HAP-1 (cell line): ENCODE measurements around the gene CTNND2.

ENCODE experiments used
- DNase-seq, 2 experiments: peaks; one replicate each; pipeline ENCODE4 v3.0.0-alpha.2; 2016 to 2020; ENCODE audit warnings: low spot score in 2 of 2
- H3K27me3 ChIP-seq: fragments of 250-450 bp; sonication (Bioruptor Pico); 2 replicates; pipeline ENCODE4 v1.5.1; 2020; ENCODE audit warnings: low read depth, mild to moderate bottlenecking, moderate library complexity
- H3K36me3 ChIP-seq: fragments of 250-450 bp; sonication (Bioruptor Pico); replicated peaks from 2 replicates; pipeline ENCODE4 v1.5.1; 2020; ENCODE audit warnings: mild to moderate bottlenecking
- H3K4me1 ChIP-seq: fragments of 250-450 bp; sonication (Bioruptor Pico); 2 replicates; pipeline ENCODE4 v1.5.1; 2020; ENCODE audit warnings: mild to moderate bottlenecking
- H3K4me3 ChIP-seq: fragments of 250-450 bp; sonication (Bioruptor Pico); 2 replicates; pipeline ENCODE4 v1.5.1; 2020; ENCODE audit warnings: mild to moderate bottlenecking, moderate library complexity
- H3K9me3 ChIP-seq: fragments of 250-450 bp; sonication (Bioruptor Pico); 2 replicates; pipeline ENCODE4 v1.5.1; 2020; ENCODE audit warnings: mild to moderate bottlenecking, moderate library complexity
- in situ Hi-C: fragments of 300-500 bp; cut with MboI; formaldehyde crosslinking; loops from 3 replicates; pipeline ENCODE4 v1.14.3; 2020; ENCODE audit warnings: low sequenced_read_pairs, inconsistent platforms, mixed read lengths

The CTNND2 gene

GRCh38 chr5:11268891-11269290, 635.4 kb downstream of the CTNND2 start:
- in situ Hi-C loops = no loop called here
- Histone ChIP-seq H3K27me3 (no peaks in the 10 kb centered on the region), H3K4me1 (no peaks in the 10 kb centered on the region), H3K9me3 (no peaks in the 10 kb centered on the region), H3K36me3 (no peaks in the 10 kb centered on the region), H3K4me3 (no peak overlapping the region)
- DNase-seq = no peak

DNA sequence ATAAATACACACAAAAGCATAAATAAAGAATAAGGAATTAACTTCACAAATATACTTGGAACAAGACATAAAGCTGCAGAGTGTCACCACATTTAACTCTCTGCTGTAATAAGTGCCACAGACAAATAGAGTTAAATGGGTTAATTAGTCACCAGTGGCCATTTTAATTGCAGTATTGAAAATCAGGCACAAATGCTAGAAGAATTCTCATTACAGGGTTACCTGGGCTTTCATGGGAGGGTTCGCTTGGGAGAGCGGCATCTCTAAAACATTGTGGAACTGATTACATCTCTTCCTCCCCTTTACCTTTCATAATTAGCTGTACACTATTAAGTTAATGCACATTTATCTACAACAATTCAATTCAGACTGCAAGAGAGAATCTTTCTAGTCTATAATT, 637.9 kb downstream of the CTNND2 start:
- Histone ChIP-seq H3K36me3 (no peaks in the 10 kb centered on the region), H3K9me3 (no peaks in the 10 kb centered on the region), H3K4me3 (no peak overlapping the region), H3K27me3 (no peaks in the 10 kb centered on the region), H3K4me1 (no peaks in the 10 kb centered on the region)
- in situ Hi-C loops = no loop called here
- no peak for DNase-seq

- Histone ChIP-seq H3K4me1 (no peaks in the 10 kb centered on the region), H3K36me3 (no peaks in the 10 kb centered on the region), H3K27me3 (no peaks in the 10 kb centered on the region), H3K9me3 (no peaks in the 10 kb centered on the region), H3K4me3 (no peak overlapping the region)
- in situ Hi-C loops = no loop called here
- DNase-seq = no peak
Measured at GRCh38 chr5:11261241-11261640, 643.0 kb downstream of the CTNND2 start.

- in situ Hi-C loops = no loop called here
- H3K4me1 ChIP-seq = no peaks in the 10 kb centered on the region
- H3K4me3 ChIP-seq = no peak overlapping the region
- DNase-seq = no peak
- no peaks in the 10 kb centered on the region for H3K27me3 ChIP-seq
- H3K9me3 ChIP-seq = no peaks in the 10 kb centered on the region
- H3K36me3 ChIP-seq = no peaks in the 10 kb centered on the region
Measured at GRCh38 chr5:11258001-11258400, 646.2 kb downstream of the CTNND2 start.

GRCh38 chr5:11252523-11252922, 651.7 kb downstream of the CTNND2 start:
- H3K9me3 ChIP-seq = no peaks in the 10 kb centered on the region
- H3K27me3 ChIP-seq = no peaks in the 10 kb centered on the region
- no peaks in the 10 kb centered on the region for H3K36me3 ChIP-seq
- in situ Hi-C loops = no loop called here
- DNase-seq = no peak
- H3K4me3 ChIP-seq = no peak overlapping the region
- no peaks in the 10 kb centered on the region for H3K4me1 ChIP-seq

DNA sequence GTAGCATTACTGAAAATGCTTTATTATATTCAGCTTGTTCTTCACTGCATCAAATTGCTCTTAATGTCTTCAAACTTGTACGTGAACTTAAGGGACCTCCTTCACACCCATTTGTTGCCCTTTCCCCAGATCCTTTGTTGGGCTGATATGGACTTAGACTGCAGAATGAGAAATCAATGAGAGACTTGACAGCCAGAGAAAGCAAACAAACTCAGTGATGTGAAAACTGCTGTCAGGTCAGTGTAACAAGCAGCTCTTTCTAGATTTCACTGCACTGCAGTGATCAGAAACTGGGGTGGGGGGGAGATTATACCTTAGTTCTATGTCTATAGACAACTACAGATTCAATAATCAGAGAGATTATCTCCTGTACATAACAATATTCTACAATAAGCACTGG, 652.2 kb downstream of the CTNND2 start:
- in situ Hi-C loops = no loop called here
- Histone ChIP-seq H3K4me3 (no peak overlapping the region), H3K36me3 (no peaks in the 10 kb centered on the region), H3K4me1 (no peaks in the 10 kb centered on the region), H3K27me3 (no peaks in the 10 kb centered on the region), H3K9me3 (no peaks in the 10 kb centered on the region)
- no peak for DNase-seq

DNA sequence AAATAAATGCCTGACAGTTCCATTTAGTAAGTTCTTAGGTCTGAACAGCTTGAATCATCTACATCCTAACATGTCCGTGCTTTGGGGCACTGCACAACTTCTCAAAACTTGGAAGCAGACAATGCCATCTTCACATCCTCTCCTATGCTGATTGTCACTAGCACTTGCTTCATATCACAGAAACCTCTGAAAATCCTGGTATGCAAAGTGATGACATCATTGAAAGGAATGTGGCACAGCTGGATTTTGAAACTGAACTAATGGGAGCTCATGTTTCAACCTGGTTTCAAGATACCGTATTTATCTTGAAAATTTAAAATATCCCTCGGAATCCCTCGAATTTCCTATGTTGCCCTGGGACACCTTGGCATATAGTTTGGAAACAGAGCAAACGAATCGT, 653.0 kb downstream of the CTNND2 start:
- Histone ChIP-seq H3K4me1 (no peaks in the 10 kb centered on the region), H3K4me3 (no peak overlapping the region), H3K36me3 (no peaks in the 10 kb centered on the region), H3K27me3 (no peaks in the 10 kb centered on the region), H3K9me3 (no peaks in the 10 kb centered on the region)
- in situ Hi-C loops = no loop called here
- DNase-seq = no peak

GRCh38 chr5:11248966-11249365, 655.3 kb downstream of the CTNND2 start:
- no peaks in the 10 kb centered on the region for H3K27me3 ChIP-seq
- in situ Hi-C loops = no loop called here
- no peak for DNase-seq
- no peaks in the 10 kb centered on the region for H3K9me3 ChIP-seq
- H3K4me3 ChIP-seq = no peak overlapping the region
- H3K36me3 ChIP-seq = no peaks in the 10 kb centered on the region
- no peaks in the 10 kb centered on the region for H3K4me1 ChIP-seq

GRCh38 chr5:11247224-11247623, 657.0 kb downstream of the CTNND2 start:
- no peaks in the 10 kb centered on the region for H3K27me3 ChIP-seq
- no peak overlapping the region for H3K4me3 ChIP-seq
- no peak for DNase-seq
- no peaks in the 10 kb centered on the region for H3K36me3 ChIP-seq
- in situ Hi-C loops = no loop called here
- H3K9me3 ChIP-seq = no peaks in the 10 kb centered on the region
- H3K4me1 ChIP-seq = no peaks in the 10 kb centered on the region

DNA sequence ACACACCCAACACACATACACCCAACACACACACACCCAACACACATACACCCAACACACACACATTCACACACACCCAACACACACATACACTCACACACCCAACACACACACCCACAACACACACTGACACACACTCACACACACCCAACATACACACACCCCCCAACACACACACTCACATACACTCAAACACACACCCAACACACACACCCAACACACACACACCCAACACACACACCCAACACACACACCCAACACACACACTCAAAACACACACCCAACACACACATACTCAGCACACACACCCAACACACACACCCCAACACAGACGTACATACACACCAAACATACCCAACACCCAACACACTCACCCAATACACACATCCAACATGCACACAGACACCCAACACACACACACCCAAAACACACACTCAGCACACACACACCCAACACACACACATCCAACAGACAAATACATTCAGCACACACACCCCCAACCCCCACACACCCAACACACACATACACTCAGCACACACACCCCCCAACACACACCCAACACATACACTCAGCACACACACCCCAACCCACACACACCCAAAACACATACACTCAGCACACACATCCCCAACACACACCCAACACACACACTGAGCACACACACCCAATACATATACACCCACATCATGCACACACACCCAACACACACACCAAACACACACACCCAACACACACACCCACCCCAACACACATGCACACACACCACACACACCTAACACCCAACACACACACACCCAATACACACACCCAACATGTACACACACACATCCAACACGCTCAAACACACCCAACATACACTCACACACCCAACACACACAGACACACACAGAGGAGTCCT, 663.7 kb downstream of the CTNND2 start:
- no peaks in the 10 kb centered on the region for H3K36me3 ChIP-seq
- DNase-seq = no peak
- H3K27me3 ChIP-seq = no peaks in the 10 kb centered on the region
- in situ Hi-C loops = no loop called here
- H3K4me1 ChIP-seq = no peaks in the 10 kb centered on the region
- H3K4me3 ChIP-seq = no peak overlapping the region
- no peaks in the 10 kb centered on the region for H3K9me3 ChIP-seq

DNA sequence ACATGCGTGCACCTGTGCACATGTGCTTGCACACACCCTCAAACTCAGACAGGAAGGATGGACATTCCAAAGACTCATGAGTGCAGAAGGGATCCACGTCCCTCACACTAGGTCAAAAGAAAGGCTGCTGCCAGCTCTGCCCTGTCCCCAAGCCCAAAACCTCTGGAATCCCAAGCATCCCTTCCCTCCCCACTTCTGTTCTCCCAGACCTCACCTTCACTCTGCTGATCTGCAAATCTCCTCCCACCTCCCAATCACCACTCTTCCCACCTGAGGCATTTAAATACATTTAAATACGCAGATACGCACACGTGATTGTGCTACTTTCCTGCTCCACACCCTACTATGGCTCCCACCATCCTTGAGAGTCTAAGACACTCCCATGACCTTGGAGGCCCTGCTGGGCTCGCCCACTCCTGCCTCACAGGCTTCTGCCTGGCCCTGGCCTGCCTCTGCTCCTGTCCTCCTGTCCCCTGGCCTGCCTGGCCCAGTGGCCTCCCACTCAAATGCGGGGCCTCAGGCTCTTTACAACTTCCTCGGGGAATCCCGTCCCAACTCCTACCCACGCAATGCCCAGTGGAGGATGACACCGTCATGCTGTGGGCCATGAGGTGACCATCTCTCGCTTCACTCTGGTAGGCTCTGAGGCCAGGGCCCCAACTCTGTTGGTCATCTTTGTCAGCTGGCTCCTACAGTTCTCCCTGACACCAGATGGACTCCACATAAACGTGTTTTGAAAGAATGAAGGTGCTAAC, 664.8 kb downstream of the CTNND2 start:
- in situ Hi-C loops = no loop called here
- Histone ChIP-seq H3K9me3 (no peaks in the 10 kb centered on the region), H3K4me3 (no peak overlapping the region), H3K4me1 (no peaks in the 10 kb centered on the region), H3K27me3 (no peaks in the 10 kb centered on the region), H3K36me3 (no peaks in the 10 kb centered on the region)
- DNase-seq = no peak

GRCh38 chr5:11234501-11234911, 669.7 kb downstream of the CTNND2 start:
- in situ Hi-C loops = no loop called here
- Histone ChIP-seq H3K9me3 (no peaks in the 10 kb centered on the region), H3K36me3 (no peaks in the 10 kb centered on the region), H3K27me3 (no peaks in the 10 kb centered on the region), H3K4me3 (no peak overlapping the region), H3K4me1 (no peaks in the 10 kb centered on the region)
- no peak for DNase-seq

DNA sequence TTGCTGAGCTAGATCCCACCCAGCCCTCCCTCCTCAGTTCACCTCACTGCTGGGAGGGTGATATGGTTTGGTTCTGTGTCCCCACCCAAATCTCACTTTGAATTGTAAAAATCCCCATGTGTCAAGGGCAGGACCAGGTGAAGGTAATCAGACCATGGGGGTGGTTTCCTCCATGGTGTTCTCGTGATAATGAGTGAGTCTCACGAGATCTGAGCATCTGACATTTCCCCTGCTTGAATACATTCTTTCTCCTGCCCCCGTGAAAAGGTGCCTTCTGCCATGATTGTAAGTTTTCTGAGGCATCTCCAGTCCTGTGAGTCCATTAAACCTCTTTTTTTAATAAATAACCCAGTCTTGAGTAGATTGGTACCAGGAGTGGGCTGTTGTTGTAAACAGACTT, 673.4 kb downstream of the CTNND2 start:
- in situ Hi-C loops = no loop called here
- no peak for DNase-seq

GRCh38 chr5:11227064-11227463, 677.2 kb downstream of the CTNND2 start:
- no peak overlapping the region for H3K4me3 ChIP-seq
- in situ Hi-C loops = no loop called here
- no peaks in the 10 kb centered on the region for H3K9me3 ChIP-seq
- no peak for DNase-seq
- no peaks in the 10 kb centered on the region for H3K36me3 ChIP-seq
- H3K27me3 ChIP-seq = no peaks in the 10 kb centered on the region
- no peaks in the 10 kb centered on the region for H3K4me1 ChIP-seq

More for the DNA sequence above, 673.4 kb downstream of the CTNND2 start:
- no peaks in the 10 kb centered on the region for H3K27me3 ChIP-seq
- no peaks in the 10 kb centered on the region for H3K36me3 ChIP-seq
- H3K9me3 ChIP-seq = no peaks in the 10 kb centered on the region
- no peaks in the 10 kb centered on the region for H3K4me1 ChIP-seq
- H3K4me3 ChIP-seq = no peak overlapping the region
